ENCODE measurements around the gene SORT1.

DNA sequence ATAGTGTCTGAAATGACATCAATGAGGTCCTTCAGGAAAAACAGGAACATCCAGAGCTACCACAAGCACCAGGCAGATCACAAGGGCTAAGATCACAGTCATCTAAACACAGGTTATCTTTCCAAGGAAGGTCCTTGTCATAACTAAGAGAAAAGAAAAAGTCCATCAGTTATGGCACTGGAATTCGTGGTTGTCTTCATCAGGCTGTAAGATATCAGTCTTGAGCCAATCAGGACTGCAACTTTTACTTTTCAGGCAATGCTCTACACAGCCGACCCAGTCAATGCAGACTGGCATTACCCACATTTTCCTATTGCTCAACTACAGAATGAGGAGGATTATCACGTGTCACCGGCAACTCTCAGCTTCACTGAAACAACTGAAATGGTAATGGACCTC lies 26.4 kb downstream of the SORT1 start:
- TF ChIP-seq, protein P1, sequence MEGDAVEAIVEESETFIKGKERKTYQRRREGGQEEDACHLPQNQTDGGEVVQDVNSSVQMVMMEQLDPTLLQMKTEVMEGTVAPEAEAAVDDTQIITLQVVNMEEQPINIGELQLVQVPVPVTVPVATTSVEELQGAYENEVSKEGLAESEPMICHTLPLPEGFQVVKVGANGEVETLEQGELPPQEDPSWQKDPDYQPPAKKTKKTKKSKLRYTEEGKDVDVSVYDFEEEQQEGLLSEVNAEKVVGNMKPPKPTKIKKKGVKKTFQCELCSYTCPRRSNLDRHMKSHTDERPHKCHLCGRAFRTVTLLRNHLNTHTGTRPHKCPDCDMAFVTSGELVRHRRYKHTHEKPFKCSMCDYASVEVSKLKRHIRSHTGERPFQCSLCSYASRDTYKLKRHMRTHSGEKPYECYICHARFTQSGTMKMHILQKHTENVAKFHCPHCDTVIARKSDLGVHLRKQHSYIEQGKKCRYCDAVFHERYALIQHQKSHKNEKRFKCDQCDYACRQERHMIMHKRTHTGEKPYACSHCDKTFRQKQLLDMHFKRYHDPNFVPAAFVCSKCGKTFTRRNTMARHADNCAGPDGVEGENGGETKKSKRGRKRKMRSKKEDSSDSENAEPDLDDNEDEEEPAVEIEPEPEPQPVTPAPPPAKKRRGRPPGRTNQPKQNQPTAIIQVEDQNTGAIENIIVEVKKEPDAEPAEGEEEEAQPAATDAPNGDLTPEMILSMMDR (conservative IDR thresholded peaks at IDR 0.05; ENCODE audit: low read length): no peak
- TF ChIP-seq EZH2phosphoT487 (IDR thresholded peaks at IDR 0.05; ENCODE audit: borderline replicate concordance, low read depth, low read length): no peak
